HT1080 (cell line): Measurements from ENCODE around the gene FGD2. TPM values are rescaled to one million over a fixed set of nuclear protein-coding genes. Genes with fewer than 3 reads are reported as not detected.
A peak's percentile ranks its signal among the peaks of the same experiment; 100 is the strongest.
"Not testable (repeated sequence)": the region's sequence is repeated elsewhere in the genome, so short reads cannot be mapped to it uniquely, and the experiment has no call there.

ENCODE experiments used
- DNase-seq: peaks from one replicate; pipeline ENCODE4 v3.0.0-alpha.2; 2015; ENCODE audit warnings: low read depth
- total RNA-seq: library from RNA; depleted of rRNA; stranded (reverse); fragments of >200 nt; shearing (Covaris generic); gene quantifications from 2 replicates; pipeline ENCODE4 v1.2.3, GENCODE V29; 2014

Gene FGD2
- total RNA-seq, 1 experiment from 2014 or later = 0.08 TPM

DNA sequence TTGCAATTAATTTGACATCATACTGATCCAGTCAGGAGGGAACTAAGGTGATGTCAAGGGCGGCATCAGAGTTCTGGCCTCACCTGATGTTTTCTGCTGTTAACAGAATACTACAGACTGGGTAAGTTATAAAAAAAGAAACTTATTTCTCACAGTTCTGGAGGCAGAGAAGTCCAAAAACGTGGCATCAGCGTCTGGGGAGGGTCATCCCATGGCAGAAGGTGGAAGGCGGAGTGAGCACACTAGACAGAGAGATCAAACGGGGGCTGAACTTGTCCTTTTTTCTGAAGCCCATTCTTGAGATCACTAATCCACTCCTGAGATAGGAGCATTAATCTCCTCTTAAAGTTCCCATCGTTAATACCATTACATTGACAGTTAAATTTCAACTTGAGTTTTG, 16.2 kb upstream of the FGD2 start:
- no peak for DNase-seq

DNA sequence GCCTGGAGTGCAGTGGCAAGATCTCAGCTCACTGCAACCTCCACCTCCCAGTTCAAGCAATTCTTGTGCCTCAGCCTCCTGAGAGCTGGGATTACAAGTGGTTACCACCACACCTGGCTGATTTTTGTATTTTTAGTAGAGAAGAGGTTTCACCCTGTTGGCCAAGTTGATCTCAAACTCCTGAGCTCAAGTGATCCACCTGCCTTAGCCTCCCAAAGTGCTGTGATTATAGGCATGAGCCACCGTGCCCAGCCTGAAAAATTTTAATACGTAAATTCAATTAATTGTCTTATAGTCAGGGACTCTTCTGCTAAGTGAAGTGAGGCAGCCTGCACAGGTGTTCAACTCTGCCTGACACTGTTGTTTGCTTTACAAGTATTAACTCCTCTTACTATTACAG, 15.1 kb upstream of the FGD2 start:
- DNase-seq = not testable (repeated sequence)

DNA sequence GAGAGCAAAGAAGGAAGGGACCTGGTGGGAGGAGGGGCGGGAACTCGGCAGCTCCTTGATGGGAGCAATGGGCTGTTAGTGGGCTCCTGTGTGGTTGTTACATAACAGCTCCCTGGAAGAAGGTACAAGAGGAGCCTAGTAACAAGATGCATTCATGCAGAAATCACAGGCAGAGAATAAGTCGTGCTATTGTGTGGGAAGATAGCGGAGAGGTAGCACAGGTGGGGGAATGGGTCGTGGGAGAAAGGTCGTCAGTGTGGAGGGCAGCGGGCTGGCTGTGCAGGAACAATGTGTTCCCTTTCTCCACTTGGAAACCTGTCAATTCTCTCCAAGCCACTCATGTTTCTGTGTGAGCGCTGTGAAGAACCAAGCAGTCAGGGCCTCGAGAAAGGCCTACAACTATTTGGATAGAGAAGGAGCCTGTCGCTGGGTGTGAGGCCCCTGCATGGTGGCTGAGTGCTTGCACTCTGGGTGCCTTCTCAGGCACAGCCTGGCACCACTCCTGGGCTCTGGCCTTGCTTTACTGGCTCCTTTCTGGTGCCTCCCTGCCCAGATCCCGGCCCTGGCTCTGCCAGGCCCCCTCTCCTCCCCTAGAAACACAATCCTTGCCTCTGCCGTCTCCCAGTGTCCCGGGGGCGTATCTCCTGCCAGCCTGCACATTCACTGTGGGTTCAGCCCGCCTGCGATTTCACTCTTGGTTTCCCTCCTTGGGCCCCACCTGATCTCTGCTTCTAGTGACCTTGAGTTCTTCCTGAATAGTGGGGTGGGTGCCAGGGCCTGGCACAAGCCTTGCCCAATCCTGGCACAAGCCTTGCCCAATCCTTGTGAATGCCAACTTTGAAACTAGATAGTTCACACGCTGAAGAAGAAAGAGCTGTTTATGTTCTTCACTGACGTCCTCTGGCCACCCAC, 7.4 kb upstream of the FGD2 start:
- no peak for DNase-seq

DNA sequence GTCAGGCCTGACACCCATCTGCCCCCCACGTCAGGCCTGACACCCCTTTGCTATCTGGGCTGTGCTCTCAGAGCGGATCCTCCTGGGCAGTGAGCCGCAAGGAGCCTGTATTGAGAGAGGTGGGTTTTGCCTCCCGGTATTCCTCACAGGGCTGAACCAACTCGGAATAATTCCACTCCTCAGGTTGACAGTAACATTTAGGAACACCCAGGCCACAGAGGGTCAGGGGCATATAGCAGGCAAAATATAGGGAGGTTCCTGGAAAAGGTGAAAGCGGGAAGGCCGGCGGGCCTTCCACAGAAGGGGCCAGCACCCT, 6.8 kb upstream of the FGD2 start:
- no peak for DNase-seq

DNA sequence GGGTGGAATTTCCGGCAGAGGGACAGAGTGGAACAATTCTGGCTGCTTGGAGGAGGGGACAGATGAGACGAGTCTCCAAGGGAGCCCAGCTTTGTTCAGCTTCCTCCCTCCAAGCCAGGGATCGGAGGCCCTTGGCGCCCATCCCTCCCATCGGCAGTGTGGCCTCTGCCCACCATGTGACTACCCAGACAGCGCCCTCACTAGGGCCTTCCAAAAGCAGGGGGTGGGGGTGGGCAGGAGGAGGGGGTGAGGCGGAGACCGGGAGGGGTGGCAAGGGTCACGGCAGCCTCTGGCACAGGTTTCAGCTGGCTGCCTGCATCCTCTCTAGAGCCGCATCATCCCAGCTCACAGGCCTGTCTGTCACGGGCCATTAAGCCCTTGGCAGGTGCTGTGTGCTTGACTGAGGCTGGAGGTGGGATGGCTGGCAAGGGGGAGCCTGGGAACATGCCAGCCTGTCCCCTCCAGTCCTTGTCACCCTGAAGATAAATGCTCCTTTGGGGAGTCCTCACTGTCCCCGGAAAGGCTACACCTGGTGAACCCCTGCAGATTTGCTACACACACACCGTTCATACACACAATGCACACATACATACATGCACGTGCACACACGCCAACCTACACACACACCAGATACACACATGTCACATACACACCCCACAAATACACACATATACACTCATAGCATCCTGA, 6.2 kb upstream of the FGD2 start:
- DNase-seq = no peak

DNA sequence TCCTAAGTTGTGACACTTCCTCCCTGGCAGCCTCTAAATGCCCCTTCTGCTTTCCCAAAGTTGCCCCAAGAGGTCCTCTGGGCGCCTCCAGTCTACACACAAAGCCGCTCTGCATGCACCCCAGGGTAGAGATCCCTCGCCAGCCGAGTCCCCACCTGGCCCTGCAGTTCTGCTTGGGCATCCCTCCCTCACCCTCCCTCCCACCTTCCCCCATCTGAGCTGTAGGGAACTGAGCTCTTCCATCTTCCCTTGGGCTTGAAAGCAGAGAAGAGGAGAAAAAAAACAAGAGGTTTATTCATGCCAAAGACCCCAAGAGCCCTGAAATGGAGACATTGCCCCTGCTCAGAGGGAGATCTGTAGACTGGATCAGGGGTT, 5.7 kb upstream of the FGD2 start:
- DNase-seq = no peak

DNA sequence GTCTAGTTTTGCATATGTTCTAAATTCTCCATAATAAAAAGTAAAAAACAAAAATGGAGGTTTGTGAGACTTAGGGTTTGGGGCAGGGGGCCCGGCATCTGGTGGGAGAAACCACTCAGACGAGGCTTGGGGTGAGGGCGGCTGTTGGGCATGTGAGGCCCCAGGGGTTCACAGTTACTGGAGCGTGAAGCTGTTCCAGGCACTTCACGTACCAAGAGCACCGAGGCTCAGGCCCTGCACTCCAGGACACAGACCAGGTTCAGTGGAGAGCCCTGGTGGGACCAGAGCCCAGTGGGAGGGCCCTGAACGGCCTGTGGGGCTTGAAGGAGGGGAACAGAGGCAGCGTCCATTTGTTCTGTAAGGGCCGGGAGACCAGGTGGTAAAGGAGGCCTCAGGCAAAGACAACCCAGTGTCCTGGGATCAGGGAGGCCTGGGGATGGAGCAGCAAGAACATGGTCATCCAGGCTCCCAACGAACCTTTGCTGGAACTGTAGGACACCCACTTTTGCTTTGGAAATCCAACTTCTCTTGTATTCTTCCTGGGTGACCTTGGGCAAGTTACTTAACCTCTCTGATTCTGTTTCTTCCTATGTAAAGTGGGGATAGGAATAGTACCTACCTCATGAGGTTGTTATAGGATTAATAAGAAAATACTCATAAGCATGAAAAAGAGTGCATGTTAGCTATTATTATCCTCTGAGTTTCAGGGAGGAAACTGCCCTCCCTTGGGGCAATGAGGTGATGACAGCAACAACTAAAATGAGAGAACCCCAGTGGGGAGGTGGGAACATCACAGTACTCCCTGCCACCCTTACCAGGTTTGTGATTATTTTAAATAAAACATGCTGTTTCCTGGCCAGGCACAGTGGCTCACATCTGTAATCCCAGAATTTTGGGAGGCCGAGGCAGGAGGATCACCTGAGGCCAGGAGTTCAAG, 1.1 kb upstream of the FGD2 start:
- DNase-seq = no peak

DNA sequence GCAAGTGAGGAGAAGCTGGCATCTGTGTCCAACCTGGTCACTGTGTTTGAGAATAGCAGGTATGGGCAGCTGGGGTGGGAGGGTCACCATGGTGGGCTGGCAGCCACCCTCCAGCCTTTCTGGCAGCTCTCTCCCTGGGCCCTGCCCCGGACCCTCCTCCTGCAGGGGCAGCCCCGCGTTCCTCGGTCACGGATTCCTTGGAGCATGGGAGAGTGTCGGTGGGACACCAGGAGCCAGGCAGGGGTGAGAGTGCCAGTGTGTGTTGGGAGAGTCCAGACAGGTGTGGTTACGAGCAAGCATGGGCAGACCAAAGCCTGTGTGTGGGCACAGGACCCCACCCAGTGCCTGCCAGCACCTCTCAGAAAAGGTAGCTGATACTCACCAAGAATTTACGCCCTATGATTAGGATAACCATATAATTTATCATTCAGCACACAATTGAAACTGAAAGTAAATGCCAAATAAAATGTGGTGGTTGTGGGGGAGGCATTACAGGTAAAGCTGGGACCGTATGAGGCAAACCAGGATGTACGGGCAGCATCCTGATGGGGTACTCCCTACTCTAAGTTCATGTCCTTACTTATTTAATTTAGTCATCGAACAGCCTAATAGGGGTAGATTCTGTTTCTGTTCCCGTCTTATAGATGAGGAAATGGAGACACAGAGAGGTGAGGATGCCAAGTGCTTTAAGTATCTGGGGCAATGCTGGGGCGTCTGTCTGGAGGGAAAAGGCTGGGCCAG, 542 bp downstream of the FGD2 start:
- no peak for DNase-seq

DNA sequence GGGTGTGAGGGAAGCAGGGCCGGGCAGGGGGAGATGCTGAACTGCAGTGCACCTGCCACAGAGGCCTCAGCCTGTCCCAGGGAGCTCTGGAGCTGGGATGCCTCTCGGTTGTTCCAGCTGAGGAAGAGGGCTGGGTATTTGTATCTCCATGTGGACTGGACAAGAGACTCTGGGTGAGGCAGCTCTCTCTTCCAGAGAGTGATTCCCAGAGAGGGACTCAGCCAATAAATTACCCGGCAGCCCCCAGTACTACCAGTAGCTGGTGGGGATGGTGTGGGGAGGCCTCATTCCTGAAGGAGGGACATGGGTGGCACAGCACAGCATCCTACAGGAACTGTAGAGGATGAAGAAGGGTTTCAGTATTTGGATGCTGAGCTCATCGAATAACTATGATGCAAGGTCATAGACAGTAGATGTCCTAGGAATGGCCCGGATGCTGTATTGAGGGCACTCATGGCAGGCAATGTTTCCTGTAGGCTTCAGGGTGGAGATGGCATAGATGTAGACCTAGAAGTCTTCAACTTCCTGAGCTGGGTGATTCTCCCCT, 1.4 kb downstream of the FGD2 start:
- DNase-seq = peak; percentile 18

DNA sequence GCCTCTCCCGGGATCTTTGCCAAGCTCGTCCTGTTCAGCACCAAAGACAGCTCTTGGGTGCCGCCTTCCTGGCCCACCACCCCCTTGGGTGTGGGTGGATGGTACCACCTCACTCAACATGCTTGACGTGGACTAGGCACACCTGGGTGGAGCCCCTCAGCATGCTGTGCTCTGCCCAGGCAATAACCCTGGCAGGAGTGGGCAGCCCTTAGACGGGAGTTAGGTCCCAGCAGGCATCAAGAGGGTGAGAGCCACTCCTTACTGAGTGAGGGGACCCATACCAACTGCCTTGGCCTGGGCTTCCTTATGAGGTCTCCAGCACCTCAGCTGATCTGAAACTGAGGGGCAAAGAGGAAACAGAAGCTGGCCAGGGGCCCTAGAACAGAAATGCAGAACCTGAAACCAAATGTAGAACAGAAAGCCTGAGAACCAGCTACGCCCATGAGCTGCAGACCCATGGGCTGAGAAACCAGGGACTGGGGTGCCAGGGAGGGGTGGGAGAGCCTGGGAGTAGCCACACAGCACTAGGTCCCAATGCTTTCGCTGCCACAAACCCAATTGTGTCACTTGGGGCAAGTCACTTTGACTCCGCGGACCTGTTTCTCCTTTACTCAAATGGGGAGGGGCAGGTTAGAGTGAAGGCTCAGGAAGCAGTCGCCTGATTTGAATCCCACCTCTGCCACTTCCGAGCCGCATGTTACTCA, 2.0 kb downstream of the FGD2 start:
- no peak for DNase-seq

DNA sequence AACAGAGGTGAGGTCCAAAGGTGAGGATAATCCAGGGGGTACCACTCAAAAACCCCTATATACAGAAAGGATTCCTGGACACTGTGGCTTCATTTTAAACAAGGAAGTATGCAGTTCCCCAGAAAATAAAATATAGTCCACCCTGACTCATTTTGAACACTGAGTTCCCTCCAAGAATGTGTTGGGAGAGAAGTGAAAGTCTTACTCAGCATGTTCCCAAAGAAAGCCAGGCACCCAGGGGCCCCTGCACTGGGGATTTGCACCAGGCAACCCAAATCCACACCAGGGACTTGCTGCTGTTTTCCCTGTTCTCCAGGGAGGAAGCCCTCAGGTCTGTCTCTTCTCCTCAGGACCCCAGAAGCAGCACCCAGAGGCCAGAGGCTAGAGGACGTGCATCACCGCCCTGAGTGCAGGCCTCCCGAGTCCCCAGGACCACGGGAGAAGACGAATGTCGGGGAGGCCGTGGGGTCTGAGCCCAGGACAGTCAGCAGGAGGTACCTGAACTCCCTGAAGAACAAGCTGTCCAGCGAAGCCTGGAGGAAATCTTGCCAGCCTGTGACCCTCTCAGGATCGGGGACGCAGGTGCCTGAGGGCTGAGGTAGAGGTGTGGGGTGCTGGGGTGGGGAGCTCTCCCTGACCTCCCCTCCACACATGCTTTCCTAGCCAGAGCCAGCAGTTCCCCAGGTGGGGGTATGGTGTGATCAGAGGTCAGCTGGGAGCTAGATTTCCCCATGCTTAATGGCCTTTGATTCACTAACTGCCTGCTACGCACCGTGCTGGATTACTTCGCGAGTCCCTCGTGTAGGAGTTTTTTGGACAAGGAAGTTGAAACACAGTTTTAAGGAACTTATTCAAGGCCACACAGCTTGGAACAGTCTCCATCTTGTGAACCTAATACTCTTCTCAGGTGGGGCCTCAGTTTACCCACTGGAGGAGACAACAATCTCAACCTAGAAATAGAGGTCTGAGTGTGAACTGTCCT, 3.3 kb downstream of the FGD2 start:
- DNase-seq = no peak

DNA sequence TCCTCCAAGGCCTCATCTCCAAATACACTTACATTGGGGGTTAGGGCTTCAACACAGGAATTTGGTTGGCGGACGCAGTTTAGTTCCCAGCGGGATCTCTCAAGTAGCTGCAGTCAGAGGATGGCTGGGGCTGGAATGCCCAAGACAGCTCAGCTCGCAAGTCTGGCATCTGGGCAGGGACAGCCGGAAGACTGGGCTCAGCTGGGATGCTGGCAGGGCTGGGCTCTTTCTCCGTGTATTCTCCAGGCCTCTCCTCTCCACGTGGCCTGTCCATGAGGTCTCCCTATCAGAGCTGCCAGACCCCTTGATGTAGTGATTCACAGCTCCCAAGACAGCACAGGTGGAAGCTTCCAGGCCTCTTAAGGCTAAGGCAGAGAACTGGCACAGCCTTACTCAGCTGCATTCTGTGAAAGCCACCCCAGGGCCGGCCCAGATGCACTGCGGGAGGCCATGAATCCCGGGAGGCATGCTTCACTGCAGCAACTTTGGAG, 5.0 kb downstream of the FGD2 start:
- DNase-seq = no peak

DNA sequence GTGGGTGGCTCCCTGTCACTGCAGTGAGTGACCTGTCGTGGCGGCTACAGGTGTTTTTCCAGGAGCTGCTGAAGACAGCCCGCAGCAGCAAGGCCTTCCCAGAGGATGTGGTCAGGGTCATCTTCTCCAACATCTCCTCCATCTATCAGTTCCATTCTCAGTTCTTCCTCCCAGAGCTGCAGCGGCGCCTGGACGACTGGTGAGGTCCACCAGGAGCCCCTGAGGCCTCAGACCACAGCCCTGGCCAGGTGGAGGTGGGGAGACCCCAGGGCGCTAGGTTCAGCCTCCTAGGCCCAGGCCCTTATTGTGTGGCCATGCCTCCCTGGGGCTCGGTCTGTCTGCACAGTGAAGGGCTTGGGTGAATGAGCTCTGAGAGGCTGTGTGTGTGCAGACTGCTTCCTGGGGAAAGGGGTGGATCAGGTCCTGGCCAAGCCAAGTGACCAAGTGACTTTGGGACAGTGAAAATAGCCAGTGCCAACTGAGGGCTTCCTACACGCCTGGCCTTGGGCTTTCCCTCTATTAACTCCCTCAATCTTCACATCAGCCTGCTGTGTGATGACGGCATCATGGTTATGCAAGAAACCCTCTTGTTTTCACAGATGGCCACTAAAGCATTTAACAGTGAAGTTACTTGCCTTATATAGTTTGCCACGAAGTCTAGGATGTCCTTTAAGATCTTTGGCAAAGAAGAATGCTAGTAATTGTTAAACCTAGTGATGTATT, 6.4 kb downstream of the FGD2 start:
- DNase-seq = no peak

DNA sequence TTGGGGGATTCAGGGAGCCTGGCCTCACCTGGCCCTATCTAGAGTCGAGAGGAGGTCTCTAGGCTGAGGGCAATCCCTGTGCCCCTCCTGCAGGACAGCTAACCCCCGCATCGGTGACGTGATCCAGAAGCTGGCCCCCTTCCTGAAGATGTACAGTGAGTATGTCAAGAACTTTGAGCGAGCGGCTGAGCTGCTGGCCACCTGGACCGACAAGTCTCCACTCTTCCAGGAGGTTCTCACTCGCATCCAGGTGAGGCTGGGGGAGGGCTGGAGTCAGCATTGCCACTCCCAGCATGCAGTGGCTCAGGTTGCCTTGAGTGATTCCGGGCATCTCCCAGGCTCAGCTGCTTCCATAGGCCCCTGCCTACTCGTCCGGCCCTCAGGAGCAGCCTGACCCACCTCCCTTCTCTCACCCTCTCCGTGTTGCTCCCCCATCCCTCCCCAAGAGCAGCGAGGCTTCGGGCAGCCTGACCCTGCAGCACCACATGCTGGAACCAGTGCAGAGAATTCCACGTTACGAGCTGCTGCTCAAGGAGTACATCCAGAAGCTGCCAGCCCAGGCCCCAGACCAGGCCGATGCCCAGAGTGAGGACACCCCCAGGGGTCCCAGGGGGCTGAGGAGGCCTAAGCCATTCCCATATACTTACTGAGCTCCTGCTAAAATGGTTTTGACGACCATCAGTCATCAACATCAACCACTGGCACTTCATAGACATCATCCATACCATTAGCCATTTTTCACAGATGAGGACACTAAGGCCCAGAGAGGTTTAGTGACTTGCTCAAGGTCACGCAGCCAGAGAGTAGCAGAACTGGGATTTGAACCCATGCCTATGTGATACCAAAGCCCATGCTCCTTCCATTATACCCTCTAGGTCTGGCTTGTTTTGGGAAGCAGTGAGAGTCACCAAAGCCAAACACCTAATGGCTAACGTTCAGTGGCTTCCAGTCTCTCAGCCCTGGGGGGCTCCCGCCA, 8.3 kb downstream of the FGD2 start:
- DNase-seq = no peak

DNA sequence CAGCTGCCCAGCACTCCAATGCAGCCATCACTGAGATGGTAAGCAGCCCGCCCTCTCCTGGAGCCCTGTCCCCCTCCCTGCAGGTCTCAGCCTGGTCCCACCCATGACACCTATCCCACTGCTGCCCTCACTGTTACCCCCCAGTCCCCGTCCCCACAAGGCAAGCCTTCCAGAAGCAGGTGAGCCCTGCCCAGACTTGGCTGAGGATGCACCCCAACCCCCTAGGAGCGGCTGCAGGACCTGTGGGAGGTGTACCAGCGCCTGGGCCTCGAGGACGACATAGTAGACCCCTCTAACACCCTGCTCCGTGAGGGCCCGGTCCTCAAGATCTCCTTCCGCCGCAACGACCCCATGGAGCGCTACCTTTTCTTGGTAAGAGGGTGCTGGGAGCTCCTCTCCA, 9.2 kb downstream of the FGD2 start:
- no peak for DNase-seq

DNA sequence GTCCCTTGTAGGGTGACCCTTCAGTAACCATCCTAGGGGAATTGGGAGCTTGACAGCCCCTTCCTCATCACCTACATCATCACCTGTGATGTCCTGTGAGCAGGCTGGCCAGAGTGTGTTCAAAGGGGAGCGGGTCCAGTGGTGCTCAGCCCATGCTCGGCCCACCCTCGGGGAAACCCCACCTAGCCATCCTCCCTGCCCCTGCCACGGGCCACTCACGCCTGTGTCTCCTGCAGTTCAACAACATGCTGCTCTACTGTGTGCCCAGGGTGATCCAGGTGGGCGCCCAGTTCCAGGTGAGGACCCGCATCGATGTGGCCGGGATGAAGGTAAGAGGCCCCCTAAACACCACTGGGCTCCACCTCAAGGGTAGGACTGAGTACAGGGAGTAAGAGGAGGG, 10.1 kb downstream of the FGD2 start:
- DNase-seq = no peak

DNA sequence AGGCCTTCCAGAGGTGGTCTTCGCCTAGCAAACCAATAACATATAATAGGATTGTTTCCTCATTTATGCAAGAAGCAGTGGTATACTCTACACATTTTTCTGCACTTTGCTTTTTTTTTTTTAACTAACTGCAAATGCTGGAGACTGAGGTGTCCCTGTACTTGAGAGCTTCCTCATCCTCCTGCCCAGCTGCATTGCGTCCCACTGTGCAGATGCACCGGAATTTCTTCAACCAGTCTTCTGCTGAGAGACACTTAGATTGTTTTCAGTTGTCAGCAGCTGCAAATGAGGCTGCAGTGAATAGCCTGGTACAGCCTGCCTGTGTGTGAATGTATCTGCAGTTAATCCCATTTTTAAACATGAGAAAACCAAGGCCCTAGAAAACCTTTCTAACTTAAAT, 11.5 kb downstream of the FGD2 start:
- no peak for DNase-seq
